Epithelial cell of esophagus (primary cell): ENCODE measurements around the gene LYVE1.
"Not testable (repeated sequence)": the region's sequence is repeated elsewhere in the genome, so short reads cannot be mapped to it uniquely, and the experiment has no call there.

ENCODE experiments used
- DNase-seq: peaks from one replicate; pipeline ENCODE4 v3.0.0; 2010; ENCODE audit warnings: low read depth
- H3K4me3 ChIP-seq: 2 replicates; pipeline ENCODE4 v1.5.1; 2011; ENCODE audit warnings: mild to moderate bottlenecking, low read length, control low read depth
- TF ChIP-seq, protein P1 (sequence below): IDR thresholded peaks from 2 replicates; pipeline ENCODE4 v1.5.1; 2011; ENCODE audit warnings: low read depth, mild to moderate bottlenecking, low read length, control low read depth, inconsistent platforms; ENCODE audit not compliant: insufficient read depth; ENCODE audit errors: missing control alignments

The LYVE1 gene

DNA sequence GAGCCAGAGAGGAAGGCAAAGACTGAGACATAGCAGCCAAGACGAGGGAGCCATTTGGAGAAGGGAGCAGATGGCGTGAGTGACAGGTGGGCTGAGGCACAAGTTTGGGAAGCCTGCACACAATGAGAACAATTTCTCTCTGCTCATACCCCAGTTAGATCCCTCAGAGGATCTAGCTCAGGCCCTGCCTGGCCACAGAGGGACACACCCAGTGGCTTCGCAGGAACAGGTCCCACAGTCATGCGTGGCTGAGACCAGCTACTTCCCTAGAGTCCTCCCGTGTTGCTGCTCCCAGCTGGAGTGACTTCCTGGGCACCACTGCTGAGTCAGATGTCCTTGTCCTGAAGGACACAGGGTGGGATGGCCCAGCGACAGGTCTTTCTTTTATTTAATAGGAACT, 33.4 kb upstream of the LYVE1 start:
- TF ChIP-seq, protein P1, sequence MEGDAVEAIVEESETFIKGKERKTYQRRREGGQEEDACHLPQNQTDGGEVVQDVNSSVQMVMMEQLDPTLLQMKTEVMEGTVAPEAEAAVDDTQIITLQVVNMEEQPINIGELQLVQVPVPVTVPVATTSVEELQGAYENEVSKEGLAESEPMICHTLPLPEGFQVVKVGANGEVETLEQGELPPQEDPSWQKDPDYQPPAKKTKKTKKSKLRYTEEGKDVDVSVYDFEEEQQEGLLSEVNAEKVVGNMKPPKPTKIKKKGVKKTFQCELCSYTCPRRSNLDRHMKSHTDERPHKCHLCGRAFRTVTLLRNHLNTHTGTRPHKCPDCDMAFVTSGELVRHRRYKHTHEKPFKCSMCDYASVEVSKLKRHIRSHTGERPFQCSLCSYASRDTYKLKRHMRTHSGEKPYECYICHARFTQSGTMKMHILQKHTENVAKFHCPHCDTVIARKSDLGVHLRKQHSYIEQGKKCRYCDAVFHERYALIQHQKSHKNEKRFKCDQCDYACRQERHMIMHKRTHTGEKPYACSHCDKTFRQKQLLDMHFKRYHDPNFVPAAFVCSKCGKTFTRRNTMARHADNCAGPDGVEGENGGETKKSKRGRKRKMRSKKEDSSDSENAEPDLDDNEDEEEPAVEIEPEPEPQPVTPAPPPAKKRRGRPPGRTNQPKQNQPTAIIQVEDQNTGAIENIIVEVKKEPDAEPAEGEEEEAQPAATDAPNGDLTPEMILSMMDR = no peak
- no peak overlapping the region for H3K4me3 ChIP-seq
- DNase-seq = no peak

DNA sequence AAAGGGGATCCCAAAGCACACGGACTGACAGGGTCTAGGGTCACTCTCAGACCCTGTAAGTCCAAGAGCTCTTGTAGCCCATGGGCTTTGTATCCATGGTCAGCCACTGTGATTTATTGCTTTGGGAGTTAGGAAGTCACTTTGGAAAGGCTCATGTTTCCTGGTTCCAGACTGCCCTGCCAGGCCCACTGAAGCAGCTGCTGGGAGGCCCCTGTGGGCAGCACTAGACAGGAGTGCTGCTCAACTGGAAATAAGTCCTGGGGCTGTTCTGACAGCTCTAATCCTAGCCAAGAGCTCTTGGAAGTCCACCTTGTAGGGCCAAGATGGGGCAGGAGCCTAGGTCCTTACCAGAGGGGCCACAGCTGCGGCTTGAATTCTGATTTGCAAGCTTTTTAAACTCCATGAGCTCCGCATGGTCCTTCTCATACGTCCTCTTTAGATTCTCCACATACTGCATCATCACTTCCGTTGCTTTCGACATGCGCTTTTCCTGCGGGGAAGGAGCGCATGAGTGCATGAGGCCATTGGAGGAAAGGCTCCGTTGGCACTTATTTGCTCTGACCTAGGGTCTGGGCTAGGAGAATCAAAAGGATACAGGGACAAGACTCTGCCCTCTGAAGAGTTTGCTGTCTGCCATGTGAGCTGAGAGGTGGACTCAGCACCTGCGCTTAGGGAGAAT, 32.2 kb upstream of the LYVE1 start:
- H3K4me3 ChIP-seq = no peak overlapping the region
- TF ChIP-seq, protein P1 = no peak
- no peak for DNase-seq

DNA sequence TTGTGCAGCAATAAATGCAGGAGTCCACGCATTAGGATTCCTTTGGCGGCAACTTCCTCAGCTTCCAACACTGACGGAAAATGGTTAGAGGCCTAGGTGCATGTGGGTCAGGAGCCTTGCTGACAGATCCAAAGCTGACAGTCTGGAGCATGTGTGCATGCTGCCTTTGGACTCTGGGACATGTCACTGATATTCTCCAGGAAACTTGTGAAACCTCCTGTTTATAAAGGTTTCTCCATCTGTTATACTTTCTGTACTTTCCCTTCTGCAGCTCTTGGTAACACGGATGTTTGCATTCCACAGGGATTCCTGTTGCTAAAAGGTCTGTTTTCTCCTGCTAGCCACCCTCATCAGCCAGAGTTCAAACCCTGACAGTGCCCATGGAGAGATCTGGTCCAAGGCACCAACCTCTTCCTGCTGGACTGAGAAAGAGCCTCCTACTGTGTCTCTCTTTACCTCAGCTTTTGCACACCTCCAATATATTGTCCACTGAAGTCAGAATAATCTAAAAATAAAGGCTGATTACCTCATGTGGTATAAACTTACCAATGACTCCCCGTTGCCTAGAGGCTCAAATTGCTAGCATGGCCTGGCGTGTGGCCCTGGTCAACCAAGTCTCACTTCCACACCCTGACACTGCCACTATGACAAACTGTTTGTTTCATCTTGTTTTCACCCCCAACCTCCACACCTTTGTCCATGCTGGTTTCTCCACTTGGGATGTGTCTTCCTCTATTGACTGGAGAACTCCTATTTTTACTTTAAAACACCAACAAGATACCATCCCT, 31.1 kb upstream of the LYVE1 start:
- peak; percentile 52 for DNase-seq
- TF ChIP-seq, protein P1 = no peak
- no peak overlapping the region for H3K4me3 ChIP-seq

DNA sequence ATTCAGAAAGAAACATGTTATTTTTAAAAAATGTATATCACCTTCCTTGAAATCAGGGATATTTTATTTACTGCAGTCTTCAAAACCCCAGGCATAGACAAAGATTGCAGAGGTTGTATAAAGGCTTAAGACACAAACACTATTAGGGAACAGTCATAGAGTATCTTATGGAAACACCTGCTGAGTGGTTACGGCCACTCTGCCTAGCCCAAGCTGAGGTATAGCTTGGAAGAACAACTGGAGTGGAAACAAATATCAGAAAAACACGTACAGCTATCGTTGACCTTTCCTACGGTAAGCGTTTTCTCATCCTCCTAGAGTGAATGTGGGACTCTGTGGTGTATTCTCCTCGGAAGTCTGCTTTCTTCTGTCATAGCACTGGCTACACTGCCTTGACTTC, 30.4 kb upstream of the LYVE1 start:
- TF ChIP-seq, protein P1 = no peak
- no peak for DNase-seq
- no peak overlapping the region for H3K4me3 ChIP-seq

DNA sequence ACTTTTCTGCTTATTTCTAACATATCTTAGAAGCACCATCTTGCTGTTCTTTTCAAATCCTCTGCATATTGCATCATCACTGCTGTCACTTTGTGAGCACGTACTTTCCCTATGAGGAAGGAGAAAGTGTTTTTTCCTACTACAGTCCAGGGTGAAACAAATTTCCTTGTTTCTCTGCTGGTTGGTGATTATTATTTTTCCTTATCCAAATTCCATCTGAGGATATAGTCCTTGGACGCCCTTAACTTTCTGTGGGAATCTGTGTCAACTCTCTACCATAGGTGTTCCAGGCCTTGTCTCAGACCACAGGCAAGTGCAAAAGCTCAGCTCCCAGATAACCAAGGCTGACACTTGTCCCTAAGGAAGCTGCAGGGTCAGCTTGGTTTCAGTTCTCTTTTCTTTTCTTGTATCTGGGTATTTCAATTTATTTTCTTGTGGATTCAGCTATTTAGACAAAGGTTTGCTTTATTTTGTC, 29.4 kb upstream of the LYVE1 start:
- TF ChIP-seq, protein P1 = no peak
- DNase-seq = peak; percentile 53
- H3K4me3 ChIP-seq = no peak overlapping the region

DNA sequence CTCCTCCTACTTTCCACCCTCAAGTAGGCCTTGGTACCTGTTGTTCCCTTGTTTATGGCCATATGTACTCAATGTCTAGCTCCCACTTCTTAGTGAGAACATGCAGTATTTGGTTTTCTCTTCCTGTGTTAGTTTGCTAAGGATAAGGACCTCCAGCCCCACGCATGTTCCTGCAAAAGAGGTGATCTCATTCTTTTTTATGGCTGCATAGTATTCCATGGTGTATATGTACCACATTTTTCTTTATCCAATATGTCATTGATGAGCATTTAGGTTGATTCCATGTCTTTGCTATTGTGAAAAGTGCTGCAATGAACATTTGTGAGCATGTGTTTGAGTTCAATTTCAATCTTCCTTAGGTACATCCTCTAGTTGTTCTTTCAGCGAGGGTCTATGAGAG, 27.4 kb upstream of the LYVE1 start:
- not testable (repeated sequence) for DNase-seq, H3K4me3 ChIP-seq

DNA sequence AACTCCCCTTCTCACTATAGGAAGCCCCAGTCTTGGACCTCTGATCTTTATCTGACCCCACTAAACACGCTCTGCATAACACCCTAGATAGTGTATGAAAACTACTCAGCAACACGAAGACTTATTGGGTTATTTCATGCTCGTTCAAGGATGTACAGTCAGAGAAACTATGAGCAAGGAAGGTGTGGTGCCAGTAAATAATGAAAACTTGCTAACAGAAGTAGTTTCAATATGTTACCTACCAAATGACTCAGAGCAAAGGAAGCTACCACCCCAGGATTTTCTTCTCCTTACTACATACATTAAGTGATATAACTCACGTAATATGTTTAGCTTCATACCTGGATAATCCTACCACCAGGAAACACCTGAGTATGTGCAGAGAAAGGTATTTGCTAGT, 25.9 kb upstream of the LYVE1 start:
- TF ChIP-seq, protein P1 = no peak
- H3K4me3 ChIP-seq = no peak overlapping the region
- DNase-seq = peak; percentile 97
